CD14-positive monocyte (primary cell): ENCODE measurements around the gene HSDL1. TPM values are rescaled to one million over a fixed set of nuclear protein-coding genes. Genes with fewer than 3 reads are reported as not detected.
A peak's percentile ranks its signal among the peaks of the same experiment; 100 is the strongest.

ENCODE experiments used
- DNase-seq, 3 donors: peaks; one replicate each; pipeline ENCODE4 v3.0.0-alpha.2; 2011 to 2022
- H2AFZ ChIP-seq: 2 replicates; pipeline ENCODE4 v1.6.0; 2012; ENCODE audit warnings: mild to moderate bottlenecking, low read depth, low read length, inconsistent platforms; ENCODE audit not compliant: insufficient read depth, poor library complexity, severe bottlenecking
- H3K27ac ChIP-seq, 2 donors: 1 replicate in 1 of 2; 2 replicates in 1 of 2; pipeline ENCODE4 v1.5.1; 2012 to 2013; ENCODE audit warnings: low read length in 2 of 2, control low read depth in 1 of 2, inconsistent platforms in 1 of 2, low read depth in 1 of 2, mild to moderate bottlenecking in 1 of 2
- H3K27me3 ChIP-seq, 2 donors: one replicate each; pipeline versions ENCODE4 v1.6.0 to v1.6.1; 2011 to 2013; ENCODE audit warnings: low read length in 2 of 2; ENCODE audit not compliant: control insufficient read depth in 2 of 2, insufficient read depth in 2 of 2
- H3K36me3 ChIP-seq, 2 donors: replicated peaks in 1 of 2; 1 replicate in 1 of 2; 2 replicates in 1 of 2; pipeline versions ENCODE4 v1.5.1 to v1.6.1; 2012 to 2013; ENCODE audit warnings: low read length in 2 of 2, control low read depth in 1 of 2, inconsistent platforms in 1 of 2, mild to moderate bottlenecking in 1 of 2; ENCODE audit not compliant: insufficient read depth in 2 of 2, control insufficient read depth in 1 of 2
- H3K4me1 ChIP-seq, 2 donors: 1 replicate in 1 of 2; 2 replicates in 1 of 2; pipeline versions ENCODE4 v1.5.1 to v1.6.1; 2012 to 2013; ENCODE audit warnings: low read length in 2 of 2, control low read depth in 1 of 2, inconsistent platforms in 1 of 2, mild to moderate bottlenecking in 1 of 2, moderate library complexity in 1 of 2; ENCODE audit not compliant: insufficient read depth in 2 of 2, control insufficient read depth in 1 of 2
- H3K4me2 ChIP-seq: replicated peaks from 2 replicates; pipeline ENCODE3; 2012; ENCODE audit warnings: low read length, moderate library complexity, mild to moderate bottlenecking; ENCODE audit not compliant: poor library complexity, severe bottlenecking; ENCODE audit errors: extremely low read depth
- H3K4me3 ChIP-seq, 3 experiments: fragments of 200-600 bp in 1 of 3; sonication (generic) in 1 of 3; replicated peaks in 1 of 3; 1 replicate in 2 of 3; 2 replicates in 1 of 3; pipeline ENCODE4 v1.5.1; 2011 to 2013; ENCODE audit warnings: low read length in 3 of 3, mild to moderate bottlenecking in 3 of 3, control low read depth in 2 of 3, low read depth in 2 of 3, inconsistent platforms in 1 of 3, moderate library complexity in 1 of 3
- H3K79me2 ChIP-seq: 2 replicates; pipeline ENCODE4 v1.6.0; 2012; ENCODE audit warnings: mild to moderate bottlenecking, control low read depth, inconsistent platforms, low read length, moderate library complexity; ENCODE audit not compliant: insufficient read depth
- H3K9ac ChIP-seq: 2 replicates; pipeline ENCODE4 v1.6.0; 2017; ENCODE audit warnings: low read length, mild to moderate bottlenecking; ENCODE audit not compliant: insufficient read depth, poor library complexity, severe bottlenecking
- H3K9me3 ChIP-seq, 2 donors: replicated peaks in 1 of 2; 1 replicate in 1 of 2; 2 replicates in 1 of 2; pipeline versions ENCODE4 v1.5.1 to v1.6.1; 2012 to 2013; ENCODE audit warnings: low read length in 2 of 2, control low read depth in 1 of 2; ENCODE audit not compliant: control insufficient read depth in 1 of 2, insufficient read depth in 1 of 2
- H4K20me1 ChIP-seq: 2 replicates; pipeline ENCODE4 v1.6.0; 2012; ENCODE audit warnings: mild to moderate bottlenecking, low read length, control low read depth, moderate library complexity; ENCODE audit not compliant: insufficient read depth
- H3K27ac Mint-ChIP-seq, 7 donors: one replicate each; pipeline ENCODE4 v1.8.0; 2020; ENCODE audit warnings: mild to moderate bottlenecking in 7 of 7, mixed read lengths in 7 of 7, moderate library complexity in 6 of 7, inconsistent platforms in 2 of 7
- H3K27me3 Mint-ChIP-seq, 3 donors: one replicate each; pipeline ENCODE4 v1.8.0; 2021 to 2022; ENCODE audit warnings: low read depth in 3 of 3, mild to moderate bottlenecking in 3 of 3, mixed read lengths in 3 of 3, moderate library complexity in 3 of 3, inconsistent platforms in 1 of 3
- H3K36me3 Mint-ChIP-seq, 2 donors: one replicate each; pipeline ENCODE4 v1.8.0; 2020; ENCODE audit warnings: mixed read lengths in 2 of 2, inconsistent platforms in 1 of 2, mild to moderate bottlenecking in 1 of 2
- H3K4me1 Mint-ChIP-seq: one replicate; pipeline ENCODE4 v1.8.0; 2020; ENCODE audit warnings: mild to moderate bottlenecking, mixed read lengths
- H3K4me3 Mint-ChIP-seq, 2 donors: one replicate each; pipeline ENCODE4 v1.8.0; 2020; ENCODE audit warnings: mild to moderate bottlenecking in 2 of 2, mixed read lengths in 2 of 2, moderate library complexity in 1 of 2
- H3K9me3 Mint-ChIP-seq, 7 donors: one replicate each; pipeline ENCODE4 v1.8.0; 2020 to 2022; ENCODE audit warnings: mixed read lengths in 7 of 7, mild to moderate bottlenecking in 6 of 7, moderate library complexity in 6 of 7, inconsistent platforms in 2 of 7
- WGBS: methylation state at CpG from one replicate; pipeline ENCODE4 v1.1.5; 2013; ENCODE audit warnings: missing lambda C conversion rate; ENCODE audit not compliant: insufficient coverage; 5-methylcytosine and 5-hydroxymethylcytosine counted together
- intact Hi-C, 2 donors: fragments of 100-400 bp; cut with micrococcal nuclease; formaldehyde crosslinking; loops; one replicate each; pipeline versions ENCODE4 v1.15.0 to v1.15.1; 2023
- polyA plus RNA-seq, 3 donors: library from polyadenylated mRNA; depleted of rRNA in 1 of 3; unstranded in 2 of 3; stranded (reverse) in 1 of 3; fragments of 300-500 nt in 2 of 3; fragments of >200 nt in 1 of 3; fragmentation: Illumina TruSeq in 2 of 3; gene quantifications; 1 replicate in 2 of 3; 2 replicates in 1 of 3; pipeline ENCODE4 v1.2.3, GENCODE V29; 2012 to 2021
- TF ChIP-seq, protein P1 (sequence below): fragments of 200-600 bp; IDR thresholded peaks from one replicate; pipeline ENCODE4 v1.8.0; 2022; ENCODE audit warnings: antibody characterized with exemption, mild to moderate bottlenecking

Gene HSDL1
- polyA plus RNA-seq, 3 donors = 7.3 to 13.3 (median 8.0) TPM

- Histone ChIP-seq H3K27me3 (no peaks in the 10 kb centered on the region), H3K79me2 (peaks cover 22% of the 10 kb centered on the region), H4K20me1 (peaks cover 16% of the 10 kb centered on the region), H3K4me3 (no peak overlapping the region), H3K9ac (no peak overlapping the region), H3K4me1 (peaks cover 36 to 41% of the 10 kb centered on the region in 2 donors), H3K4me2 (no peak overlapping the region), H3K36me3 (peaks cover 78 to 92% of the 10 kb centered on the region in 2 donors), H3K9me3 (no peaks in the 10 kb centered on the region), H2AFZ (no peak overlapping the region), H3K27ac (no peak overlapping the region)
- H3K4me1 Mint-ChIP-seq = peaks cover 39% of the 10 kb centered on the region
- H3K27ac Mint-ChIP-seq = no peak overlapping the region
- WGBS = 99% methylated on average over 6 of the region's 9 CpGs
- no peak for DNase-seq
- H3K36me3 Mint-ChIP-seq = peaks cover 88 to 91% of the 10 kb centered on the region in 2 donors
- intact Hi-C loops = no loop called here
- H3K9me3 Mint-ChIP-seq = no peaks in the 10 kb centered on the region
- peaks cover 0 to 5% (median 0%) of the 10 kb centered on the region in 3 donors for H3K27me3 Mint-ChIP-seq
- TF ChIP-seq, protein P1, sequence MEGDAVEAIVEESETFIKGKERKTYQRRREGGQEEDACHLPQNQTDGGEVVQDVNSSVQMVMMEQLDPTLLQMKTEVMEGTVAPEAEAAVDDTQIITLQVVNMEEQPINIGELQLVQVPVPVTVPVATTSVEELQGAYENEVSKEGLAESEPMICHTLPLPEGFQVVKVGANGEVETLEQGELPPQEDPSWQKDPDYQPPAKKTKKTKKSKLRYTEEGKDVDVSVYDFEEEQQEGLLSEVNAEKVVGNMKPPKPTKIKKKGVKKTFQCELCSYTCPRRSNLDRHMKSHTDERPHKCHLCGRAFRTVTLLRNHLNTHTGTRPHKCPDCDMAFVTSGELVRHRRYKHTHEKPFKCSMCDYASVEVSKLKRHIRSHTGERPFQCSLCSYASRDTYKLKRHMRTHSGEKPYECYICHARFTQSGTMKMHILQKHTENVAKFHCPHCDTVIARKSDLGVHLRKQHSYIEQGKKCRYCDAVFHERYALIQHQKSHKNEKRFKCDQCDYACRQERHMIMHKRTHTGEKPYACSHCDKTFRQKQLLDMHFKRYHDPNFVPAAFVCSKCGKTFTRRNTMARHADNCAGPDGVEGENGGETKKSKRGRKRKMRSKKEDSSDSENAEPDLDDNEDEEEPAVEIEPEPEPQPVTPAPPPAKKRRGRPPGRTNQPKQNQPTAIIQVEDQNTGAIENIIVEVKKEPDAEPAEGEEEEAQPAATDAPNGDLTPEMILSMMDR = no peak
- H3K4me3 Mint-ChIP-seq = no peak overlapping the region
Observed at GRCh38 chr16:84090211-84090610, 54.8 kb downstream of the HSDL1 start.

- Histone ChIP-seq H3K9ac (no peak overlapping the region), H3K36me3 (peaks cover 64 to 86% of the 10 kb centered on the region in 2 donors), H3K4me3 (no peak overlapping the region), H3K4me2 (no peak overlapping the region), H3K27me3 (no peaks in the 10 kb centered on the region), H4K20me1 (peaks cover 11% of the 10 kb centered on the region), H3K27ac (no peak overlapping the region), H2AFZ (no peak overlapping the region), H3K9me3 (no peaks in the 10 kb centered on the region), H3K79me2 (peaks cover 30% of the 10 kb centered on the region), H3K4me1 (peaks cover 42 to 51% of the 10 kb centered on the region in 2 donors)
- TF ChIP-seq, protein P1 = no peak
- H3K27me3 Mint-ChIP-seq = peaks cover 0 to 5% (median 0%) of the 10 kb centered on the region in 3 donors
- peak overlapping the region in 2 of 7 donors; percentile 60 to 69 for H3K27ac Mint-ChIP-seq
- 33% methylated on average over 7 of the region's 15 CpGs for WGBS
- H3K4me1 Mint-ChIP-seq = peaks cover 49% of the 10 kb centered on the region
- H3K4me3 Mint-ChIP-seq = no peak overlapping the region
- intact Hi-C loops = loop anchor here (5.0 kb wide), 2 partner anchors 43 to 98 kb away; partner anchors contain the start of gene TAF1C (in 1 of the 2)
- H3K36me3 Mint-ChIP-seq = peaks cover 79 to 81% of the 10 kb centered on the region in 2 donors
- no peaks in the 10 kb centered on the region for H3K9me3 Mint-ChIP-seq
- no peak for DNase-seq
Observed at GRCh38 chr16:84088695-84089395, 56.1 kb downstream of the HSDL1 start.
